IMR-90 (cell line): Measurements from ENCODE around the gene TAOK1. TPM values are rescaled to one million over a fixed set of nuclear protein-coding genes. Genes with fewer than 3 reads are reported as not detected.

Source experiments
- ATAC-seq: fragments of 200-7000 bp; cut with Tn5 transposase; 2 replicates; pipeline ENCODE4 v1.9.1; 2020; ENCODE audit warnings: low read depth, mild to moderate bottlenecking, moderate library complexity
- BruUV-seq: library from RNA; stranded (reverse); fragments of 400-500 nt; replicated peaks from 2 replicates; lab custom pipeline; 2021; lab: Mats Ljungman, UMichigan
- CTCF ChIA-PET: fragments of 300-600 bp; formaldehyde crosslinking; extraction: SDS; loops from one replicate; lab custom pipeline; 2021; ENCODE audit warnings: antibody characterized with exemption; lab: Yijun Ruan, JAX
- POLR2A ChIA-PET: fragments of 300-600 bp; sonication (Branson Sonifier 250); formaldehyde crosslinking; loops from one replicate; lab custom pipeline; 2022; ENCODE audit warnings: antibody characterized with exemption; ENCODE audit not compliant: unreplicated experiment; lab: Charles Lee
- DNase-seq: peaks from one replicate; pipeline ENCODE4 v3.0.0; 2013
- H2AFZ ChIP-seq: replicated peaks from 2 replicates; pipeline ENCODE3; 2013; ENCODE audit warnings: low read length, mild to moderate bottlenecking; ENCODE audit not compliant: poor library complexity
- H2AK5ac ChIP-seq: 2 replicates; pipeline ENCODE4 v1.6.1; 2013; ENCODE audit warnings: low read depth, low read length, inconsistent platforms
- H2AK9ac ChIP-seq: replicated peaks from 2 replicates; pipeline ENCODE3; 2013; ENCODE audit warnings: mild to moderate bottlenecking, low read depth, low read length, moderate library complexity; ENCODE audit not compliant: poor library complexity
- H2BK120ac ChIP-seq: 2 replicates; pipeline ENCODE4 v1.6.1; 2013; ENCODE audit warnings: low read depth, low read length, inconsistent platforms
- H2BK15ac ChIP-seq: 3 replicates; pipeline ENCODE4 v1.6.1; 2013; ENCODE audit warnings: low read depth, low read length, inconsistent platforms
- H2BK20ac ChIP-seq: 2 replicates; pipeline ENCODE4 v1.6.1; 2013; ENCODE audit warnings: low read depth, mild to moderate bottlenecking, inconsistent platforms, low read length, moderate library complexity
- H2BK5ac ChIP-seq: 2 replicates; pipeline ENCODE4 v1.6.1; 2013; ENCODE audit warnings: mild to moderate bottlenecking, low read depth, low read length, inconsistent platforms; ENCODE audit not compliant: poor library complexity, severe bottlenecking
- H3K14ac ChIP-seq: replicated peaks from 2 replicates; pipeline ENCODE4 v1.6.1; 2013; ENCODE audit warnings: low read depth, low read length, inconsistent platforms
- H3K18ac ChIP-seq: 2 replicates; pipeline ENCODE4 v1.6.1; 2013; ENCODE audit warnings: low read depth, low read length, control low read depth
- H3K23ac ChIP-seq: 2 replicates; pipeline ENCODE4 v1.6.1; 2013; ENCODE audit warnings: low read depth, low read length, inconsistent platforms
- H3K27ac ChIP-seq: 2 replicates; pipeline ENCODE4 v1.5.1; 2013; ENCODE audit warnings: mild to moderate bottlenecking, control low read depth, low read length; ENCODE audit not compliant: insufficient read depth
- H3K27me3 ChIP-seq: 2 replicates; pipeline ENCODE4 v1.6.1; 2013; ENCODE audit warnings: low read length; ENCODE audit not compliant: control insufficient read depth, insufficient read depth
- H3K36me3 ChIP-seq: 2 replicates; pipeline ENCODE4 v1.6.1; 2013; ENCODE audit warnings: low read length, mixed read lengths; ENCODE audit not compliant: control insufficient read depth, insufficient read depth
- H3K4ac ChIP-seq: 2 replicates; pipeline ENCODE4 v1.6.1; 2013; ENCODE audit warnings: low read depth, low read length, inconsistent platforms
- H3K4me1 ChIP-seq: 2 replicates; pipeline ENCODE4 v1.6.1; 2013; ENCODE audit warnings: low read length, mixed read lengths; ENCODE audit not compliant: control insufficient read depth, insufficient read depth
- H3K4me2 ChIP-seq: 2 replicates; pipeline ENCODE4 v1.6.1; 2013; ENCODE audit warnings: low read depth, mild to moderate bottlenecking, control low read depth, low read length, moderate library complexity
- H3K4me3 ChIP-seq: 2 replicates; pipeline ENCODE4 v1.5.1; 2013; ENCODE audit warnings: low read depth, mild to moderate bottlenecking, control low read depth, low read length, moderate library complexity; ENCODE audit not compliant: insufficient read depth
- H3K56ac ChIP-seq: 2 replicates; pipeline ENCODE4 v1.6.1; 2013; ENCODE audit warnings: low read length, inconsistent platforms; ENCODE audit not compliant: insufficient read depth; ENCODE audit errors: extremely low read depth
- H3K79me1 ChIP-seq, 2 experiments: 2 replicates each; pipeline ENCODE4 v1.6.1; 2013; ENCODE audit warnings: low read length in 2 of 2, inconsistent platforms in 1 of 2, low read depth in 1 of 2
- H3K9ac ChIP-seq: 2 replicates; pipeline ENCODE4 v1.6.1; 2013; ENCODE audit warnings: low read depth, low read length, control low read depth
- H3K9me1 ChIP-seq: 2 replicates; pipeline ENCODE4 v1.6.1; 2013; ENCODE audit warnings: low read length, inconsistent platforms; ENCODE audit not compliant: insufficient read depth
- H3K9me3 ChIP-seq: 2 replicates; pipeline ENCODE4 v1.6.1; 2013; ENCODE audit warnings: low read length; ENCODE audit not compliant: control insufficient read depth, insufficient read depth
- H4K20me1 ChIP-seq: 2 replicates; pipeline ENCODE4 v1.6.1; 2013; ENCODE audit warnings: low read length, inconsistent platforms; ENCODE audit not compliant: insufficient read depth
- H4K5ac ChIP-seq: 2 replicates; pipeline ENCODE4 v1.6.1; 2013; ENCODE audit warnings: mild to moderate bottlenecking, low read depth, low read length, control low read depth
- H4K8ac ChIP-seq, 2 experiments: 2 replicates each; pipeline ENCODE4 v1.6.1; 2013; ENCODE audit warnings: low read depth in 2 of 2, low read length in 2 of 2, control low read depth in 1 of 2, inconsistent platforms in 1 of 2
- H4K91ac ChIP-seq: 2 replicates; pipeline ENCODE4 v1.6.1; 2013; ENCODE audit warnings: low read depth, low read length, inconsistent platforms; ENCODE audit not compliant: insufficient read depth
- CEBPB ChIP-seq: IDR thresholded peaks from 2 replicates; pipeline ENCODE4 v1.6.1; 2012; ENCODE audit warnings: low read depth, low read length, improper control_type of control experiment
- CHD1 ChIP-seq: IDR thresholded peaks from 2 replicates; pipeline ENCODE4 v1.6.1; 2012; ENCODE audit warnings: low read depth, low read length, improper control_type of control experiment
- CTCF ChIP-seq: conservative IDR thresholded peaks from 2 replicates; pipeline ENCODE4 v1.5.1; 2012; ENCODE audit warnings: mild to moderate bottlenecking, low read depth, low read length, improper control_type of control experiment
- FOS ChIP-seq: fragments of 150-350 bp; IDR thresholded peaks from 2 replicates; pipeline ENCODE4 v1.6.1; 2016; ENCODE audit warnings: low read depth, low read length
- MAZ ChIP-seq: IDR thresholded peaks from 2 replicates; pipeline ENCODE4 v1.6.1; 2012; ENCODE audit warnings: low read depth, mild to moderate bottlenecking, low read length, improper control_type of control experiment, moderate library complexity, borderline replicate concordance
- MXI1 ChIP-seq: IDR thresholded peaks from 2 replicates; pipeline ENCODE4 v1.6.1; 2012; ENCODE audit warnings: low read depth, mild to moderate bottlenecking, low read length, moderate library complexity, borderline replicate concordance
- NFE2L2 ChIP-seq: fragments of 150-350 bp; IDR thresholded peaks from 2 replicates; pipeline ENCODE4 v1.6.1; 2016; ENCODE audit warnings: low read depth, mild to moderate bottlenecking, low read length
- POLR2A ChIP-seq: IDR thresholded peaks from 2 replicates; pipeline ENCODE4 v1.6.1; 2012; ENCODE audit warnings: mild to moderate bottlenecking, low read depth, low read length
- RAD21 ChIP-seq: IDR thresholded peaks from 2 replicates; pipeline ENCODE4 v1.6.1; 2012; ENCODE audit warnings: low read length, improper control_type of control experiment
- RCOR1 ChIP-seq: IDR thresholded peaks from 2 replicates; pipeline ENCODE4 v1.6.1; 2012; ENCODE audit warnings: mild to moderate bottlenecking, low read length, improper control_type of control experiment; ENCODE audit not compliant: insufficient replicate concordance
- RFX5 ChIP-seq: IDR thresholded peaks from 2 replicates; pipeline ENCODE4 v1.8.0; 2012; ENCODE audit warnings: low read depth, mild to moderate bottlenecking, low read length, moderate library complexity
- SMC3 ChIP-seq: fragments of 150-350 bp; IDR thresholded peaks from 2 replicates; pipeline ENCODE4 v1.6.1; 2016; ENCODE audit warnings: low read depth, mild to moderate bottlenecking, antibody characterized with exemption, low read length, moderate library complexity
- whole genome bisulfite sequencing, 2 experiments: methylation state at CpG; one replicate each; pipeline versions ENCODE4 v1.1.5 to v1.1.7; 2013; ENCODE audit warnings: missing lambda C conversion rate in 2 of 2; ENCODE audit not compliant: insufficient read length in 1 of 2; ENCODE audit errors: extremely low coverage in 2 of 2; 5-methylcytosine and 5-hydroxymethylcytosine counted together
- dilution Hi-C: fragments of 300-500 bp; cut with HindIII; formaldehyde crosslinking; loops from one replicate; pipeline ENCODE4 v1.14.3; 2018; ENCODE audit warnings: low sequenced_read_pairs; ENCODE audit not compliant: unreplicated experiment
- in situ Hi-C: fragments of 300-500 bp; cut with MboI; formaldehyde crosslinking; loops from 3 replicates; pipeline ENCODE4 v1.14.3; 2019; ENCODE audit warnings: low sequenced_read_pairs, inconsistent platforms, mixed read lengths
- intact Hi-C: fragments of 100-400 bp; cut with micrococcal nuclease; formaldehyde crosslinking; loops from 2 replicates; pipeline ENCODE4 v1.10.0; 2022
- polyA plus RNA-seq, 3 experiments: library from polyadenylated mRNA; depleted of rRNA; stranded (reverse); fragments of >200 nt; gene quantifications; 2 replicates each; pipeline ENCODE4 v1.2.3, GENCODE V29; 2012; ENCODE audit warnings: low replicate concordance in 1 of 3
- total RNA-seq: library from RNA; depleted of rRNA; stranded (reverse); fragments of >200 nt; gene quantifications from 2 replicates; pipeline ENCODE4 v1.2.3, GENCODE V29; 2012
- TF ChIP-seq, protein P1 (sequence below): fragments of 150-350 bp; IDR thresholded peaks from 2 replicates; pipeline ENCODE4 v1.6.1; 2016; ENCODE audit warnings: low read depth, mild to moderate bottlenecking, low read length, moderate library complexity, borderline replicate concordance

The TAOK1 gene
- total and polyA plus RNA-seq, 2 of the 4 experiments (the other 2 are of a cell fraction), result 9.8 to 91.8 TPM

DNA sequence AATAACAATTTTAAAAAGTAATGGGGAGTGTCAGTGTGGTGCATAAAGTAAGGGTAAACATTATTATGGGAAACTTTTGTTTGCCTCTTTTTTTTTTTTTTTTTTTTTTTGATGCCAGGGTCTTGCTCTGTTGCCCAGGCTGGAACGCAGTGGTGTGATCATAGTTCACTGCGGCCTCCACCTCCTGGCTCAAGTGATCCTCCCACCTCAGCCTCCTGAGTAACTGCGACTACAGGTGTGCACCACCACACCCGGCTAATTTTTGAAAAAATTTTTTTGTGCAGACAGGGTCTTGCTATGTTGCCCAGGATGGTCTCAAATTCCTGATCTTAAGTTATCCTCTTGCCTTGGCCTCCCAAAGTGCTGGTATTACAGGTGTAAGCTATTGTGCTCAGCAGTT, 10.7 kb downstream of the TAOK1 start:
- Histone ChIP-seq H3K36me3 (peaks cover 12% of the 10 kb centered on the region), H3K18ac (no peak overlapping the region), H3K9me1 (peaks cover 8% of the 10 kb centered on the region; the same call in 1 of the 2 replicates), H3K9me3 (no peaks in the 10 kb centered on the region), H2BK20ac (no peak overlapping the region), H2BK15ac (no peak overlapping the region), H4K91ac (no peak overlapping the region), H4K20me1 (peaks cover 92% of the 10 kb centered on the region), H3K4me2 (no peak overlapping the region), H4K5ac (no peak overlapping the region), H3K56ac (no peak overlapping the region), H2BK120ac (no peak overlapping the region), H4K8ac (no peak overlapping the region), H3K4ac (no peak overlapping the region), H3K4me1 (0 out of 2 replicates have a peak, but pooled peaks cover 3% of the 10 kb centered on the region), H3K4me3 (no peak overlapping the region), H3K79me1 (peaks cover 16 to 61% of the 10 kb centered on the region in 2 experiments), H3K9ac (no peak overlapping the region), H2AK9ac (no peak overlapping the region), H2BK5ac (no peak overlapping the region), H3K23ac (no peak overlapping the region), H3K27ac (no peak overlapping the region), H2AFZ (no peak overlapping the region), H3K27me3 (no peaks in the 10 kb centered on the region), H3K14ac (no peak overlapping the region), H2AK5ac (no peak overlapping the region)
- CTCF ChIA-PET, result no interaction called here
- TF ChIP-seq RAD21 (no peak), CHD1 (no peak), CEBPB (no peak), RFX5 (no peak), CTCF (no peak), RCOR1 (no peak), FOS (no peak), POLR2A (no peak), SMC3 (no peak), MAZ (no peak), NFE2L2 (no peak), MXI1 (no peak)
- TF ChIP-seq, protein P1, sequence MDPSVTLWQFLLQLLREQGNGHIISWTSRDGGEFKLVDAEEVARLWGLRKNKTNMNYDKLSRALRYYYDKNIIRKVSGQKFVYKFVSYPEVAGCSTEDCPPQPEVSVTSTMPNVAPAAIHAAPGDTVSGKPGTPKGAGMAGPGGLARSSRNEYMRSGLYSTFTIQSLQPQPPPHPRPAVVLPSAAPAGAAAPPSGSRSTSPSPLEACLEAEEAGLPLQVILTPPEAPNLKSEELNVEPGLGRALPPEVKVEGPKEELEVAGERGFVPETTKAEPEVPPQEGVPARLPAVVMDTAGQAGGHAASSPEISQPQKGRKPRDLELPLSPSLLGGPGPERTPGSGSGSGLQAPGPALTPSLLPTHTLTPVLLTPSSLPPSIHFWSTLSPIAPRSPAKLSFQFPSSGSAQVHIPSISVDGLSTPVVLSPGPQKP, result no peak
- DNase-seq, result no peak
- WGBS, 2 experiments, result 100% methylated on average over 2 of the region's 4 CpGs; no CpG with 5 or more reads in 1 of the 2 experiments
- BruUV-seq, result no TSS peak
- dilution Hi-C loops, result no loop called here
- in situ Hi-C loops, result no loop called here
- POLR2A ChIA-PET, result no interaction called here
- ATAC-seq, result no peak
- intact Hi-C loops, result no loop called here
